SK-N-SH (cell line): ENCODE data around the gene LIN7C. TPM values are rescaled to one million over a fixed set of nuclear protein-coding genes. Genes with fewer than 3 reads are reported as not detected.

Source experiments
- CTCF ChIA-PET: fragments of 300-600, 350-600 bp; formaldehyde crosslinking; extraction: SDS; loops from one replicate; lab custom pipeline; 2021; lab: Yijun Ruan, JAX
- POLR2A ChIA-PET: fragments of 350-600 bp; sonication (Branson Sonifier 250); formaldehyde crosslinking; extraction: SDS; loops from one replicate; lab custom pipeline; 2020; ENCODE audit warnings: antibody characterized with exemption, inconsistent platforms; lab: Yijun Ruan, JAX
- DNase-seq: peaks from one replicate; pipeline ENCODE4 v3.0.0; 2012
- H2AFZ ChIP-seq: fragments of 200-600 bp; sonication (generic); 2 replicates; pipeline ENCODE4 v1.8.1; 2016; ENCODE audit warnings: antibody characterized with exemption, mild to moderate bottlenecking, low read depth
- H3F3A ChIP-seq: fragments of 200-600 bp; sonication (generic); replicated peaks from 2 replicates; pipeline ENCODE3; 2016; ENCODE audit warnings: antibody characterized with exemption, mild to moderate bottlenecking; ENCODE audit not compliant: insufficient read depth
- H3K27ac ChIP-seq, 2 experiments: fragments of 200-500 bp in 1 of 2; fragments of 200-600 bp in 1 of 2; sonication (Bioruptor generic) in 1 of 2; sonication (generic), shearing (Covaris generic) in 1 of 2; 2 replicates each; pipeline versions ENCODE4 v1.5.1 to v1.6.1; 2014 to 2016; ENCODE audit warnings: low read depth in 2 of 2, inconsistent platforms in 1 of 2, low read length in 1 of 2, mild to moderate bottlenecking in 1 of 2, mixed read lengths in 1 of 2
- H3K27me3 ChIP-seq: fragments of 200-600 bp; sonication (generic), shearing (Covaris generic); 2 replicates; pipeline ENCODE4 v1.6.1; 2016; ENCODE audit warnings: mixed run types; ENCODE audit not compliant: insufficient read depth
- H3K36me3 ChIP-seq, 2 experiments: fragments of 200-500 bp in 1 of 2; fragments of 200-600 bp in 1 of 2; sonication (Bioruptor generic) in 1 of 2; sonication (generic) in 1 of 2; replicated peaks in 1 of 2; 2 replicates each; pipeline versions ENCODE3 to v1.5.1; 2014 to 2016; ENCODE audit warnings: low read length in 1 of 2, mild to moderate bottlenecking in 1 of 2; ENCODE audit not compliant: insufficient read depth in 2 of 2, control insufficient read depth in 1 of 2
- H3K4me1 ChIP-seq, 2 experiments: fragments of 200-500 bp in 1 of 2; fragments of 200-600 bp in 1 of 2; sonication (Bioruptor generic) in 1 of 2; sonication (generic), shearing (Covaris generic) in 1 of 2; 2 replicates each; pipeline versions ENCODE4 v1.5.1 to v1.6.1; 2014 to 2016; ENCODE audit warnings: low read depth in 1 of 2, low read length in 1 of 2, mixed run types in 1 of 2; ENCODE audit not compliant: insufficient read depth in 2 of 2, control insufficient read depth in 1 of 2
- H3K4me2 ChIP-seq: fragments of 200-600 bp; sonication (generic), shearing (Covaris generic); 2 replicates; pipeline ENCODE4 v1.6.1; 2017; ENCODE audit warnings: mixed run types
- H3K4me3 ChIP-seq, 2 experiments: fragments of 200-500 bp in 1 of 2; fragments of 200-600 bp in 1 of 2; sonication (Bioruptor generic) in 1 of 2; sonication (generic), shearing (Covaris generic) in 1 of 2; 2 replicates each; pipeline versions ENCODE4 v1.5.1 to v1.8.1; 2014 to 2016; ENCODE audit warnings: low read depth in 2 of 2, inconsistent platforms in 1 of 2, low read length in 1 of 2, mild to moderate bottlenecking in 1 of 2, mixed read lengths in 1 of 2, moderate library complexity in 1 of 2
- H3K79me2 ChIP-seq: fragments of 200-600 bp; sonication (generic); 2 replicates; pipeline ENCODE4 v1.8.1; 2017; ENCODE audit warnings: mild to moderate bottlenecking; ENCODE audit not compliant: insufficient read depth
- H3K9ac ChIP-seq: fragments of 200-600 bp; sonication (generic); 2 replicates; pipeline ENCODE4 v1.6.1; 2017; ENCODE audit warnings: mixed run types
- H3K9me2 ChIP-seq: fragments of 200-600 bp; sonication (generic); 2 replicates; pipeline ENCODE4 v1.6.1; 2017; ENCODE audit warnings: mixed run types
- H3K9me3 ChIP-seq: fragments of 200-600 bp; sonication (generic); 2 replicates; pipeline ENCODE4 v1.6.1; 2017; ENCODE audit warnings: mixed run types, mild to moderate bottlenecking, moderate library complexity
- H4K20me1 ChIP-seq: fragments of 200-600 bp; sonication (generic); 2 replicates; pipeline ENCODE4 v1.6.1; 2017; ENCODE audit warnings: mild to moderate bottlenecking, mixed run types; ENCODE audit not compliant: insufficient read depth
- ELF1 ChIP-seq: IDR thresholded peaks from 2 replicates; pipeline ENCODE4 v1.4.0; 2012
- EP300 ChIP-seq, 2 experiments: IDR thresholded peaks; 2 replicates each; pipeline versions ENCODE4 v1.4.0 to v1.6.1; 2012; ENCODE audit warnings: borderline replicate concordance in 1 of 2, low read depth in 1 of 2, low read length in 1 of 2
- FOSL2 ChIP-seq: IDR thresholded peaks from 2 replicates; pipeline ENCODE4 v1.4.0; 2012; ENCODE audit warnings: low read depth, mild to moderate bottlenecking, moderate library complexity, borderline replicate concordance
- FOXJ3 ChIP-seq: sonication (generic); formaldehyde crosslinking; IDR thresholded peaks from 2 replicates; pipeline ENCODE4 v1.5.1; 2020; ENCODE audit warnings: mild to moderate bottlenecking, missing genetic modification reagents
- GABPA ChIP-seq: IDR thresholded peaks from 2 replicates; pipeline ENCODE4 v1.4.0; 2012; ENCODE audit warnings: low read depth, mild to moderate bottlenecking
- GATA2 ChIP-seq: sonication (generic); formaldehyde crosslinking; IDR thresholded peaks from 2 replicates; pipeline ENCODE4 v1.5.0; 2020; ENCODE audit warnings: mild to moderate bottlenecking, missing genetic modification reagents
- JUND ChIP-seq: IDR thresholded peaks from 2 replicates; pipeline ENCODE4 v1.4.0; 2012
- NRF1 ChIP-seq: IDR thresholded peaks from 2 replicates; pipeline ENCODE4 v1.6.1; 2012; ENCODE audit warnings: low read depth, mild to moderate bottlenecking, low read length
- RAD21 ChIP-seq: IDR thresholded peaks from 2 replicates; pipeline ENCODE4 v1.6.1; 2012; ENCODE audit warnings: mild to moderate bottlenecking, low read length
- REST ChIP-seq: IDR thresholded peaks from 2 replicates; pipeline ENCODE4 v1.6.1; 2012; ENCODE audit warnings: mild to moderate bottlenecking, low read depth, low read length, moderate library complexity
- RFX5 ChIP-seq: IDR thresholded peaks from 2 replicates; pipeline ENCODE4 v1.6.1; 2012; ENCODE audit warnings: mild to moderate bottlenecking, improper control_type of control experiment, low read length
- RXRA ChIP-seq: IDR thresholded peaks from 2 replicates; pipeline ENCODE4 v1.4.0; 2012; ENCODE audit warnings: low read depth, mild to moderate bottlenecking, borderline replicate concordance
- SIN3A ChIP-seq: IDR thresholded peaks from 2 replicates; pipeline ENCODE4 v1.6.1; 2012; ENCODE audit warnings: low read depth, mild to moderate bottlenecking, low read length, moderate library complexity, borderline replicate concordance
- SMC3 ChIP-seq: IDR thresholded peaks from 2 replicates; pipeline ENCODE4 v1.6.1; 2012; ENCODE audit warnings: low read depth, low read length, improper control_type of control experiment
- TEAD4 ChIP-seq: IDR thresholded peaks from 2 replicates; pipeline ENCODE4 v1.4.0; 2012; ENCODE audit warnings: mild to moderate bottlenecking, borderline replicate concordance; ENCODE audit not compliant: insufficient read depth
- USF1 ChIP-seq: IDR thresholded peaks from 2 replicates; pipeline ENCODE4 v1.4.0; 2012; ENCODE audit warnings: low read depth, borderline replicate concordance
- WGBS: methylation state at CpG from one replicate; pipeline ENCODE4 v1.1.6; 2017; ENCODE audit warnings: low lambda C conversion rate; 5-methylcytosine and 5-hydroxymethylcytosine counted together
- polyA plus RNA-seq, 3 experiments: library from polyadenylated mRNA; depleted of rRNA; stranded (reverse); fragments of >200 nt; gene quantifications; 2 replicates each; pipeline ENCODE4 v1.2.3, GENCODE V29; 2012

LIN7C gene
- polyA plus RNA-seq, 1 of the 3 experiments (the other 2 are of a cell fraction) = 7.3 TPM

GRCh38 chr11:27452147-27452546 is 54.4 kb downstream of the LIN7C start:
- Histone ChIP-seq H3K79me2 (peaks cover 12% of the 10 kb centered on the region), H3K9me2 (no peaks in the 10 kb centered on the region), H3F3A (peaks cover 15% of the 10 kb centered on the region), H3K4me1 (peaks cover 2 to 31% of the 10 kb centered on the region in 2 experiments; a peak in 3 of 4 replicates), H3K4me2 (no peak overlapping the region), H3K4me3 (no peak overlapping the region), H3K27me3 (no peaks in the 10 kb centered on the region), H3K9ac (no peak overlapping the region), H2AFZ (no peak overlapping the region), H3K27ac (no peak overlapping the region), H4K20me1 (no peaks in the 10 kb centered on the region), H3K9me3 (no peaks in the 10 kb centered on the region), H3K36me3 (no peaks in the 10 kb centered on the region)
- POLR2A ChIA-PET = no interaction called here
- TF ChIP-seq SMC3 (no peak), RFX5 (no peak), TEAD4 (no peak), ELF1 (no peak), RXRA (no peak), USF1 (no peak), JUND (no peak), FOSL2 (no peak), GABPA (no peak), EP300 (IDR thresholded peaks at IDR 0.05; ENCODE audit: borderline replicate concordance in 1 of 2, low read depth in 1 of 2, low read length in 1 of 2) (no peak), GATA2 (CRISPR knock-in tag) (no peak), NRF1 (no peak), FOXJ3 (CRISPR knock-in tag) (no peak), RAD21 (no peak), SIN3A (no peak), REST (no peak)
- CTCF ChIA-PET = interaction anchor here (0.6 to 1.2 kb wide), 2 partner anchors 9 to 25 kb away, joined by 3 to 4 read pairs; no protein-coding TSS in a partner anchor
- 94% methylated on average over 3 of the region's 3 CpGs for WGBS
- DNase-seq = no peak
